ENCODE results near the gene CEP89. TPM values are rescaled to one million over a fixed set of nuclear protein-coding genes. Genes with fewer than 3 reads are reported as not detected.

The CEP89 gene
- total RNA-seq, 1 experiment from 2014 or later: 27.6 TPM

DNA sequence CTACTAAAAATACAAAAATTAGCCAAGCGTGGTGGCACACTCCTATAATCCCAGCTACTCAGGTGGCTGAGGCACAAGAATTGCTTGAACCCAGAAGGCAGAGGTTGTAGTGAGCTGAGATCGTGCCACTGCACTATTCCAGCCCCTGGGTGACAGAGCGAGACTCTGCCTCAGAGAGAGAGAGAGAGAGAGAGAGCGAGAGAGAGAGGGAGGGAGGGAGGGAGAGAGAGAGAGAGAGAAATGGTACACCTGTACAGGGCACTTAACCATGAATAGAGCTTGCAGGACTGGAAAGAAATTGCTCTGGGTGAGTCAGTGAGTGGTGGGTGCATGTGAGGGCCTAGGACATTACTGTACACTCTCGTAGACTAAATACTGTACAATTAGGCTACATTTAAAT lies 61.7 kb downstream of the CEP89 start:
- RAD21 ChIA-PET (ENCODE audit: low non-redundant PET in 1 of 2, low total read pairs in 2 of 2, uncharacterized antibody in 2 of 2, unreplicated experiment in 2 of 2): no interaction called here
- Histone ChIP-seq H3K4me2 (ENCODE audit: low read length) (no peak overlapping the region), H3K9me3 (ENCODE audit: control insufficient read depth in 1 of 2, insufficient read depth in 1 of 2, low read depth in 1 of 2, low read length in 2 of 2) (no peaks in the 10 kb centered on the region), H3K79me2 (ENCODE audit: insufficient read depth, low read length) (no peaks in the 10 kb centered on the region), H3K27me3 (ENCODE audit: insufficient read depth, low read length) (no peaks in the 10 kb centered on the region), H3K4me1 (ENCODE audit: control insufficient read depth in 1 of 2, insufficient read depth in 2 of 2, low read length in 2 of 2) (no peaks in the 10 kb centered on the region), H3K4me3 (replicated peaks in 1 of 2; ENCODE audit: low read depth in 1 of 2, low read length in 2 of 2) (no peak overlapping the region), H3K9ac (ENCODE audit: low read length) (no peak overlapping the region), H3K27ac (ENCODE audit: low read depth, low read length) (no peak overlapping the region), H3K9me2 (ENCODE audit: insufficient read depth) (no peaks in the 10 kb centered on the region), H3K36me3 (ENCODE audit: control insufficient read depth in 1 of 2, insufficient read depth in 2 of 2, low read length in 2 of 2) (no peaks in the 10 kb centered on the region), H2AFZ (ENCODE audit: low read depth, low read length, poor library complexity, severe bottlenecking) (no peak overlapping the region), H4K20me1 (ENCODE audit: insufficient read depth) (no peaks in the 10 kb centered on the region)
- no TSS peak for BruUV-seq (replicated peaks)
- TF ChIP-seq ZNF274 (IDR thresholded peaks at IDR 0.05; ENCODE audit: low read depth, low read length) (no peak), POLR2A (IDR thresholded peaks at IDR 0.05; ENCODE audit: borderline replicate concordance, extremely low read depth, insufficient read depth, insufficient read length) (no peak), ZFX (IDR thresholded peaks at IDR 0.05) (no peak), EZH2phosphoT487 (IDR thresholded peaks at IDR 0.05; ENCODE audit: borderline replicate concordance) (no peak), RAD21 (IDR thresholded peaks at IDR 0.05; ENCODE audit: low read depth) (no peak), TCF7L2 (IDR thresholded peaks at IDR 0.05; ENCODE audit: borderline replicate concordance, extremely low read depth, insufficient read depth, insufficient read length) (no peak), EZH2 (IDR thresholded peaks at IDR 0.05) (no peak), JUND (IDR thresholded peaks at IDR 0.05) (no peak), CBX3 (IDR thresholded peaks at IDR 0.05; ENCODE audit: low read depth) (no peak), POLR2AphosphoS5 (IDR thresholded peaks at IDR 0.05; ENCODE audit: low read depth, low read length) (no peak), FOSL1 (IDR thresholded peaks at IDR 0.05; ENCODE audit: low read depth) (no peak), SIN3A (IDR thresholded peaks at IDR 0.05; ENCODE audit: low read depth) (no peak)
- TF ChIP-seq, protein P1, sequence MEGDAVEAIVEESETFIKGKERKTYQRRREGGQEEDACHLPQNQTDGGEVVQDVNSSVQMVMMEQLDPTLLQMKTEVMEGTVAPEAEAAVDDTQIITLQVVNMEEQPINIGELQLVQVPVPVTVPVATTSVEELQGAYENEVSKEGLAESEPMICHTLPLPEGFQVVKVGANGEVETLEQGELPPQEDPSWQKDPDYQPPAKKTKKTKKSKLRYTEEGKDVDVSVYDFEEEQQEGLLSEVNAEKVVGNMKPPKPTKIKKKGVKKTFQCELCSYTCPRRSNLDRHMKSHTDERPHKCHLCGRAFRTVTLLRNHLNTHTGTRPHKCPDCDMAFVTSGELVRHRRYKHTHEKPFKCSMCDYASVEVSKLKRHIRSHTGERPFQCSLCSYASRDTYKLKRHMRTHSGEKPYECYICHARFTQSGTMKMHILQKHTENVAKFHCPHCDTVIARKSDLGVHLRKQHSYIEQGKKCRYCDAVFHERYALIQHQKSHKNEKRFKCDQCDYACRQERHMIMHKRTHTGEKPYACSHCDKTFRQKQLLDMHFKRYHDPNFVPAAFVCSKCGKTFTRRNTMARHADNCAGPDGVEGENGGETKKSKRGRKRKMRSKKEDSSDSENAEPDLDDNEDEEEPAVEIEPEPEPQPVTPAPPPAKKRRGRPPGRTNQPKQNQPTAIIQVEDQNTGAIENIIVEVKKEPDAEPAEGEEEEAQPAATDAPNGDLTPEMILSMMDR (IDR thresholded peaks at IDR 0.05 in 2 of 3, conservative IDR thresholded peaks at IDR 0.05 in 1 of 3; ENCODE audit: borderline replicate concordance in 1 of 3, insufficient read depth in 1 of 3, low read depth in 2 of 3, low read length in 2 of 3): no peak
- TF ChIP-seq, protein P2, sequence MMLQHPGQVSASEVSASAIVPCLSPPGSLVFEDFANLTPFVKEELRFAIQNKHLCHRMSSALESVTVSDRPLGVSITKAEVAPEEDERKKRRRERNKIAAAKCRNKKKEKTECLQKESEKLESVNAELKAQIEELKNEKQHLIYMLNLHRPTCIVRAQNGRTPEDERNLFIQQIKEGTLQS (IDR thresholded peaks at IDR 0.05): no peak
- TF ChIP-seq, protein P3, sequence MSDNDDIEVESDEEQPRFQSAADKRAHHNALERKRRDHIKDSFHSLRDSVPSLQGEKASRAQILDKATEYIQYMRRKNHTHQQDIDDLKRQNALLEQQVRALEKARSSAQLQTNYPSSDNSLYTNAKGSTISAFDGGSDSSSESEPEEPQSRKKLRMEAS (IDR thresholded peaks at IDR 0.05): no peak
- TF ChIP-seq, protein P4, sequence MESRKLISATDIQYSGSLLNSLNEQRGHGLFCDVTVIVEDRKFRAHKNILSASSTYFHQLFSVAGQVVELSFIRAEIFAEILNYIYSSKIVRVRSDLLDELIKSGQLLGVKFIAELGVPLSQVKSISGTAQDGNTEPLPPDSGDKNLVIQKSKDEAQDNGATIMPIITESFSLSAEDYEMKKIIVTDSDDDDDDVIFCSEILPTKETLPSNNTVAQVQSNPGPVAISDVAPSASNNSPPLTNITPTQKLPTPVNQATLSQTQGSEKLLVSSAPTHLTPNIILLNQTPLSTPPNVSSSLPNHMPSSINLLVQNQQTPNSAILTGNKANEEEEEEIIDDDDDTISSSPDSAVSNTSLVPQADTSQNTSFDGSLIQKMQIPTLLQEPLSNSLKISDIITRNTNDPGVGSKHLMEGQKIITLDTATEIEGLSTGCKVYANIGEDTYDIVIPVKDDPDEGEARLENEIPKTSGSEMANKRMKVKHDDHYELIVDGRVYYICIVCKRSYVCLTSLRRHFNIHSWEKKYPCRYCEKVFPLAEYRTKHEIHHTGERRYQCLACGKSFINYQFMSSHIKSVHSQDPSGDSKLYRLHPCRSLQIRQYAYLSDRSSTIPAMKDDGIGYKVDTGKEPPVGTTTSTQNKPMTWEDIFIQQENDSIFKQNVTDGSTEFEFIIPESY (IDR thresholded peaks at IDR 0.05; ENCODE audit: extremely low read depth, insufficient replicate concordance, low read length): no peak
- TF ChIP-seq, protein P5, sequence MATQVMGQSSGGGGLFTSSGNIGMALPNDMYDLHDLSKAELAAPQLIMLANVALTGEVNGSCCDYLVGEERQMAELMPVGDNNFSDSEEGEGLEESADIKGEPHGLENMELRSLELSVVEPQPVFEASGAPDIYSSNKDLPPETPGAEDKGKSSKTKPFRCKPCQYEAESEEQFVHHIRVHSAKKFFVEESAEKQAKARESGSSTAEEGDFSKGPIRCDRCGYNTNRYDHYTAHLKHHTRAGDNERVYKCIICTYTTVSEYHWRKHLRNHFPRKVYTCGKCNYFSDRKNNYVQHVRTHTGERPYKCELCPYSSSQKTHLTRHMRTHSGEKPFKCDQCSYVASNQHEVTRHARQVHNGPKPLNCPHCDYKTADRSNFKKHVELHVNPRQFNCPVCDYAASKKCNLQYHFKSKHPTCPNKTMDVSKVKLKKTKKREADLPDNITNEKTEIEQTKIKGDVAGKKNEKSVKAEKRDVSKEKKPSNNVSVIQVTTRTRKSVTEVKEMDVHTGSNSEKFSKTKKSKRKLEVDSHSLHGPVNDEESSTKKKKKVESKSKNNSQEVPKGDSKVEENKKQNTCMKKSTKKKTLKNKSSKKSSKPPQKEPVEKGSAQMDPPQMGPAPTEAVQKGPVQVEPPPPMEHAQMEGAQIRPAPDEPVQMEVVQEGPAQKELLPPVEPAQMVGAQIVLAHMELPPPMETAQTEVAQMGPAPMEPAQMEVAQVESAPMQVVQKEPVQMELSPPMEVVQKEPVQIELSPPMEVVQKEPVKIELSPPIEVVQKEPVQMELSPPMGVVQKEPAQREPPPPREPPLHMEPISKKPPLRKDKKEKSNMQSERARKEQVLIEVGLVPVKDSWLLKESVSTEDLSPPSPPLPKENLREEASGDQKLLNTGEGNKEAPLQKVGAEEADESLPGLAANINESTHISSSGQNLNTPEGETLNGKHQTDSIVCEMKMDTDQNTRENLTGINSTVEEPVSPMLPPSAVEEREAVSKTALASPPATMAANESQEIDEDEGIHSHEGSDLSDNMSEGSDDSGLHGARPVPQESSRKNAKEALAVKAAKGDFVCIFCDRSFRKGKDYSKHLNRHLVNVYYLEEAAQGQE (IDR thresholded peaks at IDR 0.05; ENCODE audit: low read depth): no peak
- POLR2A ChIA-PET: no interaction called here
- ATAC-seq (no peak), DNase-seq (ENCODE audit: low read depth, low spot score) (no peak)
- intact Hi-C loops (cut with micrococcal nuclease): no loop called here
- CTCF ChIA-PET: no interaction called here

Data from HCT116 (cell line).